OCI-M2 (cell line): ENCODE data around the gene VAMP1.
"Not testable (repeated sequence)": the region's sequence is repeated elsewhere in the genome, so short reads cannot be mapped to it uniquely, and the experiment has no call there.

Experiments used
- DNase-seq: peaks from one replicate; lab custom pipeline; 2025; ENCODE audit not compliant: unreplicated experiment; lab: John Stamatoyannopoulos, UW

Gene VAMP1

GRCh38 chr12:6451348-6452244 is 18.9 kb downstream of the VAMP1 start, which contains the start of gene TAPBPL:
Gene TAPBPL (plus strand): TSS chr12:6452042. CDS start chr12:6452249, 207 bp downstream.
- DNase-seq, result no peak

GRCh38 chr12:6450869-6451347 is 19.6 kb downstream of the VAMP1 start:
- DNase-seq, result no peak

- no peak for DNase-seq
Observed at GRCh38 chr12:6450091-6450868, 20.2 kb downstream of the VAMP1 start.

- no peak for DNase-seq
Observed at GRCh38 chr12:6444704-6445688, 25.5 kb downstream of the VAMP1 start, which contains the start of gene CD27. Gene CD27 (plus strand): TSS chr12:6444955. CDS start chr12:6445096, 141 bp downstream.

- no peak for DNase-seq
Observed at GRCh38 chr12:6444031-6444430, 26.4 kb downstream of the VAMP1 start.

GRCh38 chr12:6443361-6443983 is 27.0 kb downstream of the VAMP1 start:
- no peak for DNase-seq

- no peak for DNase-seq
Observed at GRCh38 chr12:6442836-6443235, 27.6 kb downstream of the VAMP1 start.

- DNase-seq, result no peak
Observed at GRCh38 chr12:6440391-6440790, 30.1 kb downstream of the VAMP1 start.

- no peak for DNase-seq
Observed at GRCh38 chr12:6438345-6438744, 32.1 kb downstream of the VAMP1 start.

- DNase-seq, result no peak
Observed at GRCh38 chr12:6437586-6437985, 32.9 kb downstream of the VAMP1 start.

GRCh38 chr12:6435961-6436715 is 34.3 kb downstream of the VAMP1 start:
- no peak for DNase-seq

GRCh38 chr12:6434205-6435140 is 36.0 kb downstream of the VAMP1 start:
- DNase-seq, result no peak

- DNase-seq, result no peak
Observed at GRCh38 chr12:6432991-6433390, 37.5 kb downstream of the VAMP1 start.

GRCh38 chr12:6430124-6430989 is 40.1 kb downstream of the VAMP1 start:
- peak; percentile 29 for DNase-seq

- no peak for DNase-seq
Observed at GRCh38 chr12:6428326-6428725, 42.2 kb downstream of the VAMP1 start.

- not testable (repeated sequence) for DNase-seq
Observed at GRCh38 chr12:6427796-6428195, 42.7 kb downstream of the VAMP1 start.
